Right lobe of liver (tissue), 6 donors: ENCODE data around the gene ITPR1. TPM values are rescaled to one million over a fixed set of nuclear protein-coding genes. Genes with fewer than 3 reads are reported as not detected.
A peak's percentile ranks its signal among the peaks of the same experiment; 100 is the strongest.

ENCODE experiments used
- ATAC-seq, 4 donors: fragments of 200-7000 bp; cut with Tn5 transposase; one replicate each; pipeline ENCODE4 v1.9.1; 2020; ENCODE audit warnings: mild to moderate bottlenecking in 4 of 4, moderate library complexity in 4 of 4
- DNase-seq, 3 donors: peaks; one replicate each; pipeline ENCODE4 v3.0.0-alpha.2; 2020
- H3K27ac ChIP-seq, 3 donors: fragments of 200-600 bp; one replicate each; pipeline ENCODE4 v1.8.0; 2022
- H3K27me3 ChIP-seq, 2 donors: fragments of 200-600 bp; one replicate each; pipeline ENCODE4 v1.8.0; 2022
- H3K36me3 ChIP-seq, 4 donors: fragments of 200-600 bp; sonication (generic) in 1 of 4; one replicate each; pipeline versions ENCODE4 v1.5.1 to v1.8.0; 2017 to 2022; ENCODE audit warnings: control low read depth in 1 of 4
- H3K4me1 ChIP-seq, 4 donors: fragments of 200-600 bp; sonication (generic) in 1 of 4; one replicate each; pipeline versions ENCODE4 v1.5.1 to v1.8.0; 2017 to 2022; ENCODE audit warnings: control low read depth in 1 of 4
- H3K4me3 ChIP-seq, 3 donors: fragments of 200-600 bp; one replicate each; pipeline ENCODE4 v1.8.0; 2022
- H3K9me3 ChIP-seq, 4 donors: fragments of 200-600 bp; sonication (generic) in 1 of 4; one replicate each; pipeline versions ENCODE4 v1.5.1 to v1.8.0; 2017 to 2022; ENCODE audit warnings: control low read depth in 1 of 4
- POLR2A ChIP-seq: fragments of 450-650 bp; IDR thresholded peaks from one replicate; pipeline ENCODE4 v1.6.1; 2017; ENCODE audit warnings: antibody characterized with exemption, mild to moderate bottlenecking
- WGBS: methylation state at CpG from one replicate; pipeline ENCODE4 v1.1.6; 2018; ENCODE audit warnings: low coverage, low lambda C conversion rate; ENCODE audit not compliant: insufficient coverage; ENCODE audit errors: missing lambda C conversion rate; 5-methylcytosine and 5-hydroxymethylcytosine counted together
- intact Hi-C, 2 donors: fragments of 100-400 bp; cut with DNase I; formaldehyde crosslinking; loops; one replicate each; pipeline versions ENCODE4 v1.11.2 to v1.14.1; 2022
- total RNA-seq, 6 experiments: library from RNA; depleted of rRNA in 2 of 6; stranded (reverse); fragments of >200 nt in 2 of 6; fragmentation: NEBNext Ultra II Directional in 3 of 6; extraction: Animal tissue kit (Norgen Biotek cat#: 25700) in 3 of 6; gene quantifications; one replicate each; pipeline versions ENCODE4 v1.1.0 to v1.2.4, GENCODE V29; 2016 to 2023
- TF ChIP-seq, protein P1 (sequence below), 4 donors: fragments of 200-600 bp in 3 of 4; fragments of 450-650 bp in 1 of 4; IDR thresholded peaks; one replicate each; pipeline versions ENCODE4 v1.5.1 to v1.8.0; 2016 to 2022; ENCODE audit warnings: antibody characterized with exemption in 4 of 4, mild to moderate bottlenecking in 2 of 4
- donor health status: DM: no; HTN: yes; CAD: no.
- donor health status: DM: no; HTN: no; CAD: no.
- donor health status: DM: no; HTN: no; CAD: no.
- donor health status: DM: no; HTN: yes; CAD: no.
- donor health status: DM: no; HTN: yes; CAD: no.

Gene ITPR1
- total RNA-seq, 6 experiments from 2014 or later, result 6.5 to 16.2 (median 11.5) TPM

DNA sequence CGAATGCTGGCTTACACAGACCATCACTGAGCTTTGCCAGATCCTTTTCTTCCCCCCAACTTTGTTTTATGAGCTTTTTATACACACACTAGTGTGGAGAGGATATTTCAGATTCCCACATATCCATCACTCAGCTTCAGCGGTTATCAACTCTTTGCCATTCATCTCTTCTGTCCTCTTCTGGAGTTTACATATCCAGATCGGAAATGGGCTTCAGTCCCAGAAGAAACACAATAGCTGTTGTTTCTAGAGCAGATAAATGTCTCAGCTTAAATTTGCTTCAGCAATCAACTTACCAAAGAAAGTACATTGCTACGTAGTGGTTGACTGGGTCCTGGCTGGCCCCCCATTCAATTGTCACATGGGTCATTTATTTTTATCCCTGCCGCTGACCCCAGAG is 300.2 kb downstream of the ITPR1 start:
- ATAC-seq (peak in 3 of 4 donors; percentile 10 to 64 (median 44)), DNase-seq (no peak)
- Histone ChIP-seq H3K27me3 (no peaks in the 10 kb centered on the region), H3K9me3 (no peaks in the 10 kb centered on the region), H3K4me3 (no peak overlapping the region), H3K36me3 (no peaks in the 10 kb centered on the region), H3K27ac (no peak overlapping the region), H3K4me1 (no peaks in the 10 kb centered on the region)
- 71% methylated on average over 5 of the region's 5 CpGs for WGBS
- TF ChIP-seq, protein P1, sequence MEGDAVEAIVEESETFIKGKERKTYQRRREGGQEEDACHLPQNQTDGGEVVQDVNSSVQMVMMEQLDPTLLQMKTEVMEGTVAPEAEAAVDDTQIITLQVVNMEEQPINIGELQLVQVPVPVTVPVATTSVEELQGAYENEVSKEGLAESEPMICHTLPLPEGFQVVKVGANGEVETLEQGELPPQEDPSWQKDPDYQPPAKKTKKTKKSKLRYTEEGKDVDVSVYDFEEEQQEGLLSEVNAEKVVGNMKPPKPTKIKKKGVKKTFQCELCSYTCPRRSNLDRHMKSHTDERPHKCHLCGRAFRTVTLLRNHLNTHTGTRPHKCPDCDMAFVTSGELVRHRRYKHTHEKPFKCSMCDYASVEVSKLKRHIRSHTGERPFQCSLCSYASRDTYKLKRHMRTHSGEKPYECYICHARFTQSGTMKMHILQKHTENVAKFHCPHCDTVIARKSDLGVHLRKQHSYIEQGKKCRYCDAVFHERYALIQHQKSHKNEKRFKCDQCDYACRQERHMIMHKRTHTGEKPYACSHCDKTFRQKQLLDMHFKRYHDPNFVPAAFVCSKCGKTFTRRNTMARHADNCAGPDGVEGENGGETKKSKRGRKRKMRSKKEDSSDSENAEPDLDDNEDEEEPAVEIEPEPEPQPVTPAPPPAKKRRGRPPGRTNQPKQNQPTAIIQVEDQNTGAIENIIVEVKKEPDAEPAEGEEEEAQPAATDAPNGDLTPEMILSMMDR (IDR thresholded peaks at IDR 0.05), result no peak
- TF ChIP-seq POLR2A, result no peak
- intact Hi-C loops, result no loop called here

- no CpG with 5 or more reads among the region's 7 CpGs for WGBS
- intact Hi-C loops, result no loop called here
- ATAC-seq (no peak), DNase-seq (no peak)
- no peak overlapping the region for H3K4me3 ChIP-seq
- H3K36me3 ChIP-seq, result no peaks in the 10 kb centered on the region
- H3K27ac ChIP-seq, result no peak overlapping the region
- H3K4me1 ChIP-seq, result no peaks in the 10 kb centered on the region
- TF ChIP-seq, protein P1 (IDR thresholded peaks at IDR 0.05), result no peak
- TF ChIP-seq POLR2A, result no peak
- no peaks in the 10 kb centered on the region for H3K27me3 ChIP-seq
- H3K9me3 ChIP-seq, result no peaks in the 10 kb centered on the region
These were observed 301.2 kb downstream of the ITPR1 start for GRCh38 chr3:4794331-4794730.

DNA sequence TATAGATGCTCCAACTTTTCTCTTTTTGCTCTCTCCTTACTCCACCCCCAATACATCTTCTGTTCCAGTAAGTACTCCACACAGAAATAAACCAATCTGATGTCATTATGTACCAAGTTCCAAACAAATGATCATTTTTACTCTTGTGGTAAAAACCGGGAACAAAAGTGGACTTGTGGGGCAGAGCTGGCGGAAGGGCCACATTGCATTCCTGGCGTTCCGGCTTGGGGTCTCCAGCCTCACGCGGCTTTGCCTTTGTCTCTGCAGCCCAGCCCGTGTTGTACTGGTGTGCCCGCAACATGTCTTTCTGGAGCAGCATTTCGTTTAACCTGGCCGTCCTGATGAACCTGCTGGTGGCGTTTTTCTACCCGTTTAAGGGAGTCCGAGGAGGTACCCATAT is 301.6 kb downstream of the ITPR1 start:
- intact Hi-C loops, result no loop called here
- DNase-seq (no peak), ATAC-seq (no peak)
- Histone ChIP-seq H3K36me3 (no peaks in the 10 kb centered on the region), H3K9me3 (no peaks in the 10 kb centered on the region), H3K4me3 (no peak overlapping the region), H3K4me1 (peaks cover 0 to 3% (median 0%) of the 10 kb centered on the region in 4 donors), H3K27me3 (no peaks in the 10 kb centered on the region), H3K27ac (no peak overlapping the region)
- WGBS, result 100% methylated on average over 9 of the region's 13 CpGs
- TF ChIP-seq, protein P1 (IDR thresholded peaks at IDR 0.05), result no peak
- TF ChIP-seq POLR2A, result no peak

DNA sequence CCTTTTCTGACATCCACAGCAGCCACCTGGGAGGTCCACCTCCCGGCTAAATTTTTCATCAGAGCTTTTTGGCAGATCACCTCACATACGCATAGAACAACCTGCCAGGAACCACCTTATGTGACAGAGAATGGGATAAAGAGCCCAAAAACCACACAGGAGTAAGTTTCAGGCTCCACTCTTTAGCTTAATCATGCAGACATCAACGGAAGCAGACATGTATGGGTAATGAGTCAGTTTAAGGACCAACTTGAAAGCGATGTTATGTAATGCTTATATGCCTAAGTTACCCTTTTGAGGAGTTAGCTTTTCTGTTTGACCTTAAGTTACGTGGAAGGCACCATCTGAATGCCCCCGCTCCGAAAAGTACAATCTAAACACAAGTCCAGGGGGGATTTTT is 302.8 kb downstream of the ITPR1 start:
- DNase-seq, result no peak
- WGBS, result 98% methylated on average over 7 of the region's 7 CpGs
- Histone ChIP-seq H3K9me3 (no peaks in the 10 kb centered on the region), H3K27me3 (no peaks in the 10 kb centered on the region), H3K36me3 (no peaks in the 10 kb centered on the region), H3K4me3 (no peak overlapping the region), H3K4me1 (peaks cover 0 to 10% (median 2%) of the 10 kb centered on the region in 4 donors), H3K27ac (no peak overlapping the region)
- intact Hi-C loops, result no loop called here
- no peak for ATAC-seq
- TF ChIP-seq POLR2A, result no peak
- TF ChIP-seq, protein P1 (IDR thresholded peaks at IDR 0.05), result no peak

- Histone ChIP-seq H3K4me3 (no peak overlapping the region), H3K27me3 (no peaks in the 10 kb centered on the region), H3K9me3 (no peaks in the 10 kb centered on the region), H3K36me3 (no peaks in the 10 kb centered on the region), H3K27ac (no peak overlapping the region), H3K4me1 (peaks cover 0 to 14% (median 5%) of the 10 kb centered on the region in 4 donors)
- DNase-seq (no peak), ATAC-seq (no peak)
- TF ChIP-seq, protein P1 (IDR thresholded peaks at IDR 0.05), result no peak
- no peak for TF ChIP-seq POLR2A
- intact Hi-C loops, result no loop called here
- 95% methylated on average over 3 of the region's 4 CpGs for WGBS
These were observed 304.1 kb downstream of the ITPR1 start for GRCh38 chr3:4797201-4797705.
